ENCODE results near the gene RBMS1.

DNA sequence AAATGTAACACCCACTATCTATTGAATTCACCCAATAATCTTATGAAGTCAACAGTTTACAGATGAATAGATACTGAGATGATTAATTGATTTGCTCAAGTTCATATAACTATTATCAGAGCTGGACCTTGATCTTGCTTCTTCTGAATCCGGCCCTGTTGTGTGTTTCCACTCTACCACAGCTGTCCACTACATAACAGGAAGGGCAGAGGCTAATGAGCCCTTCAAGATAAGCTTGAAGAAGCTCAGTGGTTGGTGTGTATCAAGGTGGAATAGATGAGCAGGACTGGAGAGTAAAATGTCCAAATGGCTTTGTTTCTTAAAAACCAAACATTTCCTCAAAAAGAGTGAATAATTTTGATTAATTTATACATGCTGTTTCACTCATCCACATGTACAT, 237.1 kb downstream of the RBMS1 start:
- TF ChIP-seq EZH2phosphoT487 (IDR thresholded peaks at IDR 0.05; ENCODE audit: borderline replicate concordance, low read length): no peak
- TF ChIP-seq CTCF (IDR thresholded peaks at IDR 0.05; ENCODE audit: low read depth, low read length, poor library complexity, severe bottlenecking): no peak

Measured in DOHH2 (cell line).